Stimulated activated naive CD8-positive, alpha-beta T cell treated with anti-CD3 and anti-CD28 coated beads, Interleukin-15, Interleukin-2, amounts not matched to agents 100 ng/mL and 50 ng/mL, for 24 hours (primary cell): ENCODE measurements around the gene RAD52.
"Not testable (repeated sequence)": the region's sequence is repeated elsewhere in the genome, so short reads cannot be mapped to it uniquely, and the experiment has no call there.

Source experiments
- H3K27ac Mint-ChIP-seq: one replicate; pipeline ENCODE4 v1.8.0; 2021; ENCODE audit warnings: mild to moderate bottlenecking, mixed read lengths
- H3K27me3 Mint-ChIP-seq: one replicate; pipeline ENCODE4 v1.8.0; 2021; ENCODE audit warnings: mixed read lengths
- H3K36me3 Mint-ChIP-seq: one replicate; pipeline ENCODE4 v1.8.0; 2021; ENCODE audit warnings: low read depth, mixed read lengths
- H3K4me1 Mint-ChIP-seq: one replicate; pipeline ENCODE4 v1.8.0; 2021; ENCODE audit warnings: low read depth, mixed read lengths
- H3K4me3 Mint-ChIP-seq: one replicate; pipeline ENCODE4 v1.8.0; 2021; ENCODE audit warnings: mild to moderate bottlenecking, mixed read lengths
- H3K9me3 Mint-ChIP-seq: one replicate; pipeline ENCODE4 v1.8.0; 2021; ENCODE audit warnings: mixed read lengths

RAD52 gene

GRCh38 chr12:944211-944610 lies 5.3 kb downstream of the RAD52 start:
- Mint-ChIP-seq H3K4me3 (no peak overlapping the region), H3K4me1 (peaks cover 37% of the 10 kb centered on the region), H3K9me3 (no peaks in the 10 kb centered on the region), H3K27ac (peak overlapping the region; percentile 51), H3K27me3 (no peaks in the 10 kb centered on the region), H3K36me3 (peaks cover 52% of the 10 kb centered on the region)

GRCh38 chr12:943051-943450 lies 6.4 kb downstream of the RAD52 start:
- H3K4me1 Mint-ChIP-seq, result peaks cover 28% of the 10 kb centered on the region
- H3K9me3 Mint-ChIP-seq, result no peaks in the 10 kb centered on the region
- peaks cover 51% of the 10 kb centered on the region for H3K36me3 Mint-ChIP-seq
- no peak overlapping the region for H3K4me3 Mint-ChIP-seq
- no peaks in the 10 kb centered on the region for H3K27me3 Mint-ChIP-seq
- H3K27ac Mint-ChIP-seq, result peak overlapping the region; percentile 13

DNA sequence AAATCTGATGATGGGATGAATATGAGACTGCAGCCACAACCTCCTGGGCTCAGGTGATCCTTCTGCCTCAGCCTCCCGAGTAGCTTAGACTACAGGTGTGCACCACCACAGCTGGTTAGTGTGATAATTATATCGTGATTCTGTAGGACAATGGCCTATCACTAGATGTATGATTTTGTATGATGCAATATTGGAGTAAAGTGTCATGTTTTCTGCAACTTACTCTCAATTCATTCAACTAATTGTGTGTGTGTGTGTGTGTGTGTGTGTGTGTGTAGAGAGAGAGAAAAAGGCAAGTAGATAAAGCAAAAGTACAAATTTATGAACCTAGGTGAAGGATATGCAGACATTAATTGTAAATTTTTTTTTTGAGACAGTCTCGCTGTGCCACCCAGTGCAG lies 10.7 kb downstream of the RAD52 start:
- H3K27me3 Mint-ChIP-seq, result no peaks in the 10 kb centered on the region
- peak overlapping the region; percentile 75 for H3K27ac Mint-ChIP-seq
- H3K36me3 Mint-ChIP-seq, result peaks cover 54% of the 10 kb centered on the region
- H3K9me3 Mint-ChIP-seq, result no peaks in the 10 kb centered on the region
- no peak overlapping the region for H3K4me3 Mint-ChIP-seq
- peaks cover 1% of the 10 kb centered on the region for H3K4me1 Mint-ChIP-seq

DNA sequence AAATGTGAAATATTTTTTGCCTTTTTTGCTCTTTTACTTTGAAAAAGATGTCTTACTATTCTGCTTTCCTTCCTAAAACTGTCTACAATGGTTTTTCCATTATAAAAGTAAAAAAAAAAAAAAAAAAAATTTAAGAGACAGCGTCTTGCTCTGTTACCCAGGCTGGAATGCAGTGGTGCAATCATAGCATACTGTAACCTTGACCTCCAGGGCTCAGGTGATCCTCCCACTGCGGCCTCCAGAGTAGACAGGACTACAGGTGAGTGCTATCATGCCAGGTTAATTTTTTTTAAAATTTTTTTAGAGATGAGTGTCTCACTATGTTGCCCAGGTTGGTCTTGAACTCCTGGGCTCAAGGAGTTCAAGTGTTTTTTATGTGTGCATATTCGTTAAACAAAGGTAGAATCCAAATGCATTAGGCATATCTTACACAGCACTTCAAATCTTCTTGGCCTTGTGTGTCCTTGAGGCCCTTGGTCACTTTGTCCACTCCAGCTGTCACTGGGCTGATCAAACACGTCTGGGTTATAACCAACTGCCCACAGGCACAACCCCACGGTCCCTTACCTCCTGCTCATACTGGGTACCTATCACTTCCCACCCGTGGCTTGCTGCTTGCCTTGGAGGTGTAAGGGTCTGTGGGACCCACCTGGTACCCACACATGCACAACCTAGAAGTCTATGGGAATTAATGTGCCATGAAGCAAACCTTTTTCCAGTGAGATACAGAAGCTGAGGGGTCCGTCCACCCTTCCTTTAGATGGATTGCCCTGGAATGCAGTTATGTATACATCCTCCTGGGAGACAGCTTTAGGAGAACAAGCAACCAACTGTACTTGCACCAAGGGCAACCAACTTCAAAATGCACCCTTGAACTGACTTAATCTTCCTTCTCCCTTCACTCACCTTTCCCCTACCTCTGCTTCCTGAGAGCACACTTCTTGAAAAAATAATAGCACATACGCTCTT lies 12.8 kb downstream of the RAD52 start:
- no peak overlapping the region for H3K27ac Mint-ChIP-seq
- H3K4me1 Mint-ChIP-seq, result no peaks in the 10 kb centered on the region
- no peaks in the 10 kb centered on the region for H3K9me3 Mint-ChIP-seq
- H3K27me3 Mint-ChIP-seq, result no peaks in the 10 kb centered on the region
- H3K4me3 Mint-ChIP-seq, result no peak overlapping the region
- H3K36me3 Mint-ChIP-seq, result peaks cover 46% of the 10 kb centered on the region

- H3K36me3 Mint-ChIP-seq, result peaks cover 51% of the 10 kb centered on the region
- H3K9me3 Mint-ChIP-seq, H3K27ac Mint-ChIP-seq, H3K27me3 Mint-ChIP-seq, H3K4me3 Mint-ChIP-seq, H3K4me1 Mint-ChIP-seq: not testable (repeated sequence)
Measured at GRCh38 chr12:935891-936290, 13.6 kb downstream of the RAD52 start.

DNA sequence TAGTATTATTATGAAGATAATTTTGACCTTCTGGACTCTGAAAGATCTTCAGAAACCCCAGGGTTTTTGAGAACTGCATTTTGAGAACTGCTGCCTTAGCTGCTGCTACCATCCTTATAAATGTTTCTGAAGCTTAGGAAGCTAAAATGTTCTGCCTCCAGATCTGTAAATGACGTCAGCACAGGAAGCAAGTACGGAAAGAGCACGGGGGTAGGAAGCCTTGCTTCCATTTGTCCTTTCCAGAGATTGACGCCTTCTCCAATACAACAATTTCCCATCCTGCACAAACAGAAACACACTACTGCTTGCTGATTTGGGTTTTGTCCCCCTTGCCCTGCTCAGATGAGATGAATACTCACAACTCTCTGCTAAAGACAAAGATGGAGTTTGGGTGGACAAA lies 17.9 kb downstream of the RAD52 start:
- H3K4me3 Mint-ChIP-seq, result no peak overlapping the region
- no peaks in the 10 kb centered on the region for H3K27me3 Mint-ChIP-seq
- H3K4me1 Mint-ChIP-seq, result no peaks in the 10 kb centered on the region
- peaks cover 47% of the 10 kb centered on the region for H3K36me3 Mint-ChIP-seq
- H3K9me3 Mint-ChIP-seq, result no peaks in the 10 kb centered on the region
- H3K27ac Mint-ChIP-seq, result no peak overlapping the region

- H3K9me3 Mint-ChIP-seq, result no peaks in the 10 kb centered on the region
- H3K27ac Mint-ChIP-seq, result no peak overlapping the region
- no peaks in the 10 kb centered on the region for H3K4me1 Mint-ChIP-seq
- no peaks in the 10 kb centered on the region for H3K27me3 Mint-ChIP-seq
- peaks cover 50% of the 10 kb centered on the region for H3K36me3 Mint-ChIP-seq
- H3K4me3 Mint-ChIP-seq, result no peak overlapping the region
Measured at GRCh38 chr12:931060-931459, 18.4 kb downstream of the RAD52 start.

DNA sequence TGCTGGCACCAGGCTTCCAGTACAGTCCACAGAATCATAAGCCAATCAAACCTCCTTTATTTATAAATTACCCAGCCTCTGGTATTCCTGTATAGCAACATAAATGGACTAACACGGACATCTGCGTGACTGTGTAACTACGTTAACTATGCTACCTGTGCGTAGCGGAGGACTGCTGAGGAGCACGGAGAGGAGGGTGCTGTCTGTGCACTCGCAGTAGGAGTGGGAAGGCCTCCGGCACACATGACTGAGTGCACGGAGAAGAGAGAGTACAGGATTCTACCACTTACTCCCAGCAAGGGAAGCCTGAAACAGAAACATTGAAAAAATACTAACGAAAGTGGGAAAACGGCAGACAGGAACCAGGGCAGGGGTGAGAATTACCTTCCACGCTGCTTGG lies 22.9 kb downstream of the RAD52 start:
- Mint-ChIP-seq H3K4me3 (no peak overlapping the region), H3K27ac (no peak overlapping the region), H3K9me3 (no peaks in the 10 kb centered on the region), H3K27me3 (no peaks in the 10 kb centered on the region), H3K4me1 (no peaks in the 10 kb centered on the region), H3K36me3 (peaks cover 61% of the 10 kb centered on the region)

DNA sequence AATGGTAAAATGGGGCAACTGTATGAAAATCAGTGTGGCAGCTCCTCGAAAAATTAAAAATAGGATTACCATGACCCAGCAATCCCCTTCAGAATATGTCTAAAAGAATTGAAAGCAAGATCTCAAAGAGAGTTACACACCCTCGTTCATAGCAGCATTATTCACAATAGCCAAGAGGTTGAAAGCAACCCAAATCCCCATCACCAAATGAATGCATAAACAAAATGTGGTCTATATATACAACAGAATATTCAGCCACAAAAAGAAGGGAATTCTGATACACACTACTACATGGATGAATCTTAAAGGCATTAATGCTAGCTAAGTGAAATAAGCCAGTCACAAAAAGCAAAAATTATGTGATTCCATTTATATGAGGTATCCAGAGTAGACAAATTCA lies 27.2 kb downstream of the RAD52 start:
- Mint-ChIP-seq H3K4me1 (no peaks in the 10 kb centered on the region), H3K9me3 (no peaks in the 10 kb centered on the region), H3K4me3 (no peak overlapping the region), H3K27me3 (no peaks in the 10 kb centered on the region), H3K27ac (no peak overlapping the region), H3K36me3 (peaks cover 59% of the 10 kb centered on the region)

GRCh38 chr12:920676-921075 lies 28.8 kb downstream of the RAD52 start:
- Mint-ChIP-seq H3K4me3 (no peak overlapping the region), H3K4me1 (peaks cover 4% of the 10 kb centered on the region)

GRCh38 chr12:916712-917445 lies 32.6 kb downstream of the RAD52 start:
- H3K27me3 Mint-ChIP-seq, result no peaks in the 10 kb centered on the region
- no peaks in the 10 kb centered on the region for H3K9me3 Mint-ChIP-seq
- H3K4me1 Mint-ChIP-seq, result peaks cover 20% of the 10 kb centered on the region
- peaks cover 75% of the 10 kb centered on the region for H3K36me3 Mint-ChIP-seq
- H3K27ac Mint-ChIP-seq, result peak overlapping the region; percentile 8
- H3K4me3 Mint-ChIP-seq, result no peak overlapping the region

More at GRCh38 chr12:920676-921075, 28.8 kb downstream of the RAD52 start:
- Mint-ChIP-seq H3K9me3 (no peaks in the 10 kb centered on the region), H3K36me3 (peaks cover 60% of the 10 kb centered on the region), H3K27ac (peak overlapping the region; percentile 64), H3K27me3 (no peaks in the 10 kb centered on the region)

GRCh38 chr12:916240-916639 lies 33.3 kb downstream of the RAD52 start:
- H3K4me3 Mint-ChIP-seq, result peak overlapping the region; percentile 43
- no peaks in the 10 kb centered on the region for H3K9me3 Mint-ChIP-seq
- H3K36me3 Mint-ChIP-seq, result peaks cover 75% of the 10 kb centered on the region
- no peaks in the 10 kb centered on the region for H3K27me3 Mint-ChIP-seq
- peaks cover 20% of the 10 kb centered on the region for H3K4me1 Mint-ChIP-seq
- H3K27ac Mint-ChIP-seq, result no peak overlapping the region

DNA sequence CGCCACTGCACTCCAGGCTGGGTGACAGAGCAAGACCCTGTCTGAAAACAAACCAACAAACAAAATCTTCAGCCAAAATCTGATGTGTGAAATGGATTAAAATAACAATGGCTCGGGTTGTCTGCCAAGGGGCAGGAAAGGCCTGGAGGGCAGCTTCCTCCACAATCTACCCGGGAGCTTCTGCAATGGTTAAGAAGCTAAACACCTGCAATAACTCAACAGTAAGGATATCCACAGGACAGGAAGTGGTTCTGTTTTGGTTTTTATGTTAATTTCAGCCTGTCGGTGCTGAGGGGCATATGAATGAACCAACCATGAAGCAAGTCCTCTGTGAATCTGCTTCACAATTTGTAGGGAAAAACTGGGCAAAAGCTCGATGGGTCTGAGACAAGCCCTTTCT lies 34.4 kb downstream of the RAD52 start:
- peaks cover 20% of the 10 kb centered on the region for H3K4me1 Mint-ChIP-seq
- H3K36me3 Mint-ChIP-seq, result peaks cover 78% of the 10 kb centered on the region
- H3K9me3 Mint-ChIP-seq, result no peaks in the 10 kb centered on the region
- no peaks in the 10 kb centered on the region for H3K27me3 Mint-ChIP-seq
- H3K27ac Mint-ChIP-seq, result no peak overlapping the region
- H3K4me3 Mint-ChIP-seq, result no peak overlapping the region

DNA sequence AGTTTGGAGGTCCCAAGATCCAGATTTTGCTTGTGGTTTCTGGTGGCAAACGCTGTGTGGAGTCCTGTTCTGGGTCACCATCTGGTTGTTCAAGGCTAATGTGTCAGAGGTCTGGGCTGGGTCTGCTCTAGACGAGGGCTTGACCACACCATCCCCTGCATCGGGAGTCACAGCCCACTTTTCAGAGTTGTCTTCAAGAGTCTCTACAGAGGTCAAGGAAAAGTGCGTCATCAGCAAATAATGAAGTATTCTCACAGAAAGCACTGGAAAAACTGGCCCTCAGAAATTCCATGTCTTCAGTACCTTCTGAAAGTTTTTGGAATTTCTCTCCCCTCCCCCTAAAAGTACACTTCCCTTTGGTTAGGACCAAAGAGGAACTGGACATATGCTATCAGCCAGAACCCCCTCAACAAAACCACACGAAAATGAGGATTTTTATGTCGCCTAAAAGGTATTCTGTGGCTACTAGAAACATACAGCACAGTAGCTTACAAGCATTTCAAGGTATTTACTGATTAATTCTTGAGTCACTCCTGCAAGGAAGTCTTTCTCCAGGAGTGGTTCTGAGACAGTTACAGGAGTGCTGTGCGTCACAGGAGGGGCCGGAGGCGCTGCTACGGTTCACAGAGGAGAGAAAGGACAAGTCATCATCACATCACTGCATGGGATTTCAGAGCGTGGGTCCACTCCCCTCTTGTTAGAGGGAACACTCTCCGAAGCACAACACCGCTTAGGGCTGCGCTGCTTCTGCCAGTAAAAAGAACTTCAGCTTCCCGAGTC lies 35.4 kb downstream of the RAD52 start:
- Mint-ChIP-seq H3K4me3 (no peak overlapping the region), H3K4me1 (peaks cover 20% of the 10 kb centered on the region), H3K9me3 (no peaks in the 10 kb centered on the region), H3K27ac (peak overlapping the region; percentile 51), H3K27me3 (no peaks in the 10 kb centered on the region), H3K36me3 (peaks cover 86% of the 10 kb centered on the region)
